Motor neuron (in vitro differentiated cells): ENCODE measurements around the gene GCNT2. TPM values are rescaled to one million over a fixed set of nuclear protein-coding genes. Genes with fewer than 3 reads are reported as not detected.
"Not testable (repeated sequence)": the region's sequence is repeated elsewhere in the genome, so short reads cannot be mapped to it uniquely, and the experiment has no call there.

ENCODE experiments used
- ATAC-seq, 8 experiments: fragments of 200-7000 bp; cut with Tn5 transposase; replicated peaks in 6 of 8; 2 replicates each; pipeline ENCODE4 v1.8.0; 2021; ENCODE audit warnings: mild to moderate bottlenecking in 8 of 8, moderate library complexity in 8 of 8
- H3K27ac ChIP-seq, 2 donors: fragments of 250-450 bp; sonication (Bioruptor Pico); 2 replicates each; pipeline ENCODE4 v1.9.0; 2021; ENCODE audit warnings: antibody characterized with exemption in 2 of 2, mild to moderate bottlenecking in 2 of 2, moderate library complexity in 1 of 2
- H3K4me1 ChIP-seq, 2 donors: fragments of 250-450 bp; sonication (Bioruptor Pico); replicated peaks in 1 of 2; 2 replicates each; pipeline ENCODE4 v1.6.1; 2021; ENCODE audit warnings: antibody characterized with exemption in 2 of 2, mild to moderate bottlenecking in 2 of 2, moderate library complexity in 1 of 2
- H3K4me3 ChIP-seq, 5 donors: fragments of 250-450 bp; sonication (Bioruptor Pico); 2 replicates each; pipeline ENCODE4 v1.9.0; 2021; ENCODE audit warnings: antibody characterized with exemption in 5 of 5, mild to moderate bottlenecking in 5 of 5, moderate library complexity in 4 of 5
- WGBS, 10 experiments: fragments of 450-650 bp; shearing (Covaris generic); methylation state at CpG; one replicate each; pipeline ENCODE4 v1.0.0; 2022; 5-methylcytosine and 5-hydroxymethylcytosine counted together
- in situ Hi-C, 9 experiments: fragments of 400-800 bp; cut with MboI; loops; one replicate each; pipeline ENCODE4 v1.15.0; 2021; ENCODE audit warnings: low sequenced_read_pairs in 9 of 9, low pct_unique_long_range_greater_than_20kb in 2 of 9; ENCODE audit not compliant: unreplicated experiment in 9 of 9
- total RNA-seq, 8 experiments: library from RNA; unstranded; fragments of 300-600 nt; gene quantifications; 2 replicates each; pipeline versions ENCODE4 v1.2.3 to v1.2.4, GENCODE V29; 2022

The GCNT2 gene
- total RNA-seq, 8 experiments from 2014 or later = 0.51 to 19.7 (median 8.0) TPM

GRCh38 chr6:10589429-10589727 lies 68.2 kb downstream of the GCNT2 start:
- peaks cover 31 to 43% of the 10 kb centered on the region in 2 donors for H3K4me1 ChIP-seq
- in situ Hi-C loops = no loop called here
- ATAC-seq = no peak
- WGBS, 10 experiments = 29 to 100% (median 100%) methylated on average over 1 of the region's 2 CpGs; no CpG with 5 or more reads in 1 of the 10 experiments
- H3K27ac ChIP-seq = no peak overlapping the region
- H3K4me3 ChIP-seq = no peak overlapping the region

- in situ Hi-C loops = no loop called here
- ATAC-seq = no peak
- Histone ChIP-seq H3K4me1 (peaks cover 27 to 37% of the 10 kb centered on the region in 2 donors), H3K27ac (no peak overlapping the region), H3K4me3 (no peak overlapping the region)
- WGBS, 10 experiments = 78 to 100% (median 100%) methylated on average over 1 to 3 of the region's 3 CpGs; no CpG with 5 or more reads in 4 of the 10 experiments
Measured at GRCh38 chr6:10589983-10590382, 68.8 kb downstream of the GCNT2 start.

- Histone ChIP-seq H3K4me3 (no peak overlapping the region), H3K27ac (no peak overlapping the region), H3K4me1 (peaks cover 14 to 24% of the 10 kb centered on the region in 2 donors)
- peak in 4 of 8 experiments; percentile 29 to 75 (median 64) for ATAC-seq
- in situ Hi-C loops = no loop called here
- WGBS, 10 experiments = 10 to 67% (median 43%) methylated on average over 1 to 14 of the region's 14 CpGs
Measured at GRCh38 chr6:10591422-10592160, 70.4 kb downstream of the GCNT2 start.

- WGBS, 10 experiments = 13 to 83% (median 69%) methylated on average over 1 to 8 of the region's 11 CpGs; no CpG with 5 or more reads in 1 of the 10 experiments
- ATAC-seq = peak in 3 of 8 experiments; percentile 27 to 32 (median 32)
Measured at GRCh38 chr6:10595731-10596664, 74.8 kb downstream of the GCNT2 start.

GRCh38 chr6:10597499-10598001 lies 76.4 kb downstream of the GCNT2 start:
- ATAC-seq = no peak
- WGBS, 10 experiments = 36 to 100% (median 90%) methylated on average over 1 to 5 of the region's 5 CpGs
- H3K27ac ChIP-seq = no peak overlapping the region
- in situ Hi-C loops = no loop called here
- H3K4me3 ChIP-seq = no peak overlapping the region
- H3K4me1 ChIP-seq = peaks cover 0 to under 1% of the 10 kb centered on the region in 2 donors

More at GRCh38 chr6:10595731-10596664, 74.8 kb downstream of the GCNT2 start:
- Histone ChIP-seq H3K27ac (no peak overlapping the region), H3K4me1 (peaks cover 4 to 8% of the 10 kb centered on the region in 2 donors), H3K4me3 (no peak overlapping the region)
- in situ Hi-C loops = no loop called here

- H3K4me3 ChIP-seq = no peak overlapping the region
- peak in 1 of 8 experiments; percentile 39 for ATAC-seq
- H3K27ac ChIP-seq = no peak overlapping the region
- peaks cover 0 to 3% of the 10 kb centered on the region in 2 donors for H3K4me1 ChIP-seq
- in situ Hi-C loops = no loop called here
- WGBS, 10 experiments = 32 to 92% (median 75%) methylated on average over 2 to 9 of the region's 11 CpGs
Measured at GRCh38 chr6:10598084-10598960, 77.2 kb downstream of the GCNT2 start.

- 27 to 100% (median 90%) methylated on average over 1 to 7 of the region's 7 CpGs; no CpG with 5 or more reads in 3 of the 10 experiments for WGBS, 10 experiments
- H3K4me1 ChIP-seq = peaks cover 0 to 3% of the 10 kb centered on the region in 2 donors
- in situ Hi-C loops = no loop called here
- no peak for ATAC-seq
- no peak overlapping the region for H3K4me3 ChIP-seq
- no peak overlapping the region for H3K27ac ChIP-seq
Measured at GRCh38 chr6:10599046-10599445, 77.9 kb downstream of the GCNT2 start.

- WGBS, 10 experiments = 43 to 100% (median 90%) methylated on average over 1 to 4 of the region's 5 CpGs
- H3K4me1 ChIP-seq, in situ Hi-C loops, H3K4me3 ChIP-seq, H3K27ac ChIP-seq, ATAC-seq: not testable (repeated sequence)
Measured at GRCh38 chr6:10600681-10601080, 79.5 kb downstream of the GCNT2 start.

GRCh38 chr6:10603219-10603618 lies 82.1 kb downstream of the GCNT2 start:
- in situ Hi-C loops = no loop called here

GRCh38 chr6:10609038-10609437 lies 87.9 kb downstream of the GCNT2 start:
- 9 to 100% (median 83%) methylated on average over 1 of the region's 1 CpG; no CpG with 5 or more reads in 7 of the 10 experiments for WGBS, 10 experiments
- ATAC-seq = no peak
- Histone ChIP-seq H3K27ac (no peak overlapping the region), H3K4me1 (peaks cover 0 to 8% of the 10 kb centered on the region in 2 donors), H3K4me3 (no peak overlapping the region)
- in situ Hi-C loops = no loop called here

More at GRCh38 chr6:10603219-10603618, 82.1 kb downstream of the GCNT2 start:
- Histone ChIP-seq H3K4me3 (no peak overlapping the region), H3K4me1 (peaks cover 0 to 3% of the 10 kb centered on the region in 2 donors), H3K27ac (no peak overlapping the region)
- no peak for ATAC-seq
- 63 to 100% (median 85%) methylated on average over 1 to 6 of the region's 6 CpGs; no CpG with 5 or more reads in 2 of the 10 experiments for WGBS, 10 experiments

GRCh38 chr6:10610289-10610688 lies 89.1 kb downstream of the GCNT2 start:
- in situ Hi-C loops = no loop called here
- Histone ChIP-seq H3K27ac (no peak overlapping the region), H3K4me1 (peaks cover 0 to 8% of the 10 kb centered on the region in 2 donors), H3K4me3 (no peak overlapping the region)
- WGBS, 10 experiments = 0 to 100% (median 58%) methylated on average over 1 of the region's 1 CpG; no CpG with 5 or more reads in 4 of the 10 experiments
- ATAC-seq = peak in 2 of 8 experiments; percentile 26 to 57

- in situ Hi-C loops = no loop called here
- 8 to 93% (median 72%) methylated on average over 1 to 6 of the region's 8 CpGs; no CpG with 5 or more reads in 2 of the 10 experiments for WGBS, 10 experiments
- Histone ChIP-seq H3K27ac (no peak overlapping the region), H3K4me1 (peaks cover 0 to 8% of the 10 kb centered on the region in 2 donors), H3K4me3 (no peak overlapping the region)
- ATAC-seq = no peak
Measured at GRCh38 chr6:10612161-10612560, 91.0 kb downstream of the GCNT2 start.
